ENCODE results near the gene FYB1. TPM values are rescaled to one million over a fixed set of nuclear protein-coding genes. Genes with fewer than 3 reads are reported as not detected.
A peak's percentile ranks its signal among the peaks of the same experiment; 100 is the strongest.

Gene FYB1
- polyA plus RNA-seq, 3 donors: 75.3 to 141 (median 118) TPM

- no peak overlapping the region for H3K9ac ChIP-seq (ENCODE audit: insufficient read depth, low read length, poor library complexity, severe bottlenecking)
- H3K9me3 ChIP-seq (replicated peaks in 1 of 2; ENCODE audit: control insufficient read depth in 1 of 2, insufficient read depth in 1 of 2, low read length in 2 of 2): no peaks in the 10 kb centered on the region
- WGBS (ENCODE audit: insufficient coverage): no CpG with 5 or more reads among the region's 5 CpGs
- no peak for DNase-seq
- no peaks in the 10 kb centered on the region for H3K27me3 Mint-ChIP-seq (ENCODE audit: low read depth in 3 of 3)
- no peak overlapping the region for H3K4me3 Mint-ChIP-seq
- H4K20me1 ChIP-seq (ENCODE audit: insufficient read depth, low read length): peaks cover 99% of the 10 kb centered on the region
- peaks cover 49 to 80% of the 10 kb centered on the region in 2 donors for H3K36me3 ChIP-seq (replicated peaks in 1 of 2; ENCODE audit: control insufficient read depth in 1 of 2, insufficient read depth in 2 of 2, low read length in 2 of 2)
- H3K4me3 ChIP-seq (replicated peaks in 1 of 3; ENCODE audit: low read depth in 2 of 3, low read length in 3 of 3): no peak overlapping the region
- no peak overlapping the region for H2AFZ ChIP-seq (ENCODE audit: insufficient read depth, low read depth, low read length, poor library complexity, severe bottlenecking)
- no peak for TF ChIP-seq CTCF (IDR thresholded peaks at IDR 0.05)
- peaks cover 97% of the 10 kb centered on the region for H3K79me2 ChIP-seq (ENCODE audit: insufficient read depth, low read length)
- H3K9me3 Mint-ChIP-seq: peaks cover 0 to 2% (median 0%) of the 10 kb centered on the region in 7 donors
- intact Hi-C loops (cut with micrococcal nuclease): no loop called here
- peaks cover 67 to 70% of the 10 kb centered on the region in 2 donors for H3K36me3 Mint-ChIP-seq
- no peak overlapping the region for H3K27ac ChIP-seq (ENCODE audit: low read depth in 1 of 2, low read length in 2 of 2)
- H3K4me1 ChIP-seq (ENCODE audit: control insufficient read depth in 1 of 2, insufficient read depth in 2 of 2, low read length in 2 of 2): peaks cover 78 to 86% of the 10 kb centered on the region in 2 donors
- H3K4me1 Mint-ChIP-seq: peaks cover 87% of the 10 kb centered on the region
- no peaks in the 10 kb centered on the region for H3K27me3 ChIP-seq (ENCODE audit: control insufficient read depth in 2 of 2, insufficient read depth in 2 of 2, low read length in 2 of 2)
- peak overlapping the region in 1 of 7 donors; percentile 21 for H3K27ac Mint-ChIP-seq
- H3K4me2 ChIP-seq (replicated peaks; ENCODE audit: extremely low read depth, low read length, poor library complexity, severe bottlenecking): no peak overlapping the region
These were observed 21.2 kb downstream of the FYB1 start for GRCh38 chr5:39198127-39198526.

DNA sequence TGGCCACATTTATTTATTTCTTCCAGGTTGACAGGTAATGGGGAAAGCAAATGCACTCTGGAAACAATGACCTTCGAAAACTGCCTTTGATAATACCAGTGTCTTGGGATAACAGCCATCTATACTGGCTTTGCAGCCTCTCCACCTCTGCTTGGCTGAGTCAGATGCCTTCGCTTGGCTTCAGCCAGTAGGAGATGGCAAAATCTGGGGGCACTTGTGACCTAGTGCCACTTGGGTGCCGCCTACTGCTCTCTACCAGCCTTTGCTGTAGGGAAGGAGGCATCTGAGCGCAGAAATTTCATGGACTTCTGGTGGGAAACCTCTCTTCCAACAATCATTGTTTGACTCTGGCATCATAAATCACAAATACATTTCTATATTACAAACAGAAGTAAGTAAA lies 21.8 kb downstream of the FYB1 start:
- Histone ChIP-seq H3K27me3 (ENCODE audit: control insufficient read depth in 2 of 2, insufficient read depth in 2 of 2, low read length in 2 of 2) (no peaks in the 10 kb centered on the region), H3K79me2 (ENCODE audit: insufficient read depth, low read length) (peaks cover 99% of the 10 kb centered on the region), H3K36me3 (replicated peaks in 1 of 2; ENCODE audit: control insufficient read depth in 1 of 2, insufficient read depth in 2 of 2, low read length in 2 of 2) (peaks cover 49 to 79% of the 10 kb centered on the region in 2 donors), H3K27ac (ENCODE audit: low read depth in 1 of 2, low read length in 2 of 2) (peak overlapping the region in 1 of 2 donors; percentile 17), H4K20me1 (ENCODE audit: insufficient read depth, low read length) (peaks cover 100% of the 10 kb centered on the region), H3K4me1 (ENCODE audit: control insufficient read depth in 1 of 2, insufficient read depth in 2 of 2, low read length in 2 of 2) (peaks cover 80 to 86% of the 10 kb centered on the region in 2 donors), H3K4me3 (replicated peaks in 1 of 3; ENCODE audit: low read depth in 2 of 3, low read length in 3 of 3) (no peak overlapping the region), H3K4me2 (replicated peaks; ENCODE audit: extremely low read depth, low read length, poor library complexity, severe bottlenecking) (no peak overlapping the region), H3K9ac (ENCODE audit: insufficient read depth, low read length, poor library complexity, severe bottlenecking) (no peak overlapping the region), H3K9me3 (replicated peaks in 1 of 2; ENCODE audit: control insufficient read depth in 1 of 2, insufficient read depth in 1 of 2, low read length in 2 of 2) (no peaks in the 10 kb centered on the region), H2AFZ (ENCODE audit: insufficient read depth, low read depth, low read length, poor library complexity, severe bottlenecking) (no peak overlapping the region)
- Mint-ChIP-seq H3K27me3 (ENCODE audit: low read depth in 3 of 3) (no peaks in the 10 kb centered on the region), H3K27ac (no peak overlapping the region), H3K4me3 (no peak overlapping the region), H3K36me3 (peaks cover 67 to 69% of the 10 kb centered on the region in 2 donors), H3K4me1 (peaks cover 89% of the 10 kb centered on the region), H3K9me3 (peaks cover 0 to 1% (median 0%) of the 10 kb centered on the region in 7 donors)
- TF ChIP-seq CTCF (IDR thresholded peaks at IDR 0.05): no peak
- WGBS (ENCODE audit: insufficient coverage): 100% methylated on average over 1 of the region's 4 CpGs
- DNase-seq: no peak
- intact Hi-C loops (cut with micrococcal nuclease): no loop called here

All from CD14-positive monocyte (primary cell).